HepG2 (cell line): ENCODE measurements around the gene NPIPB9. TPM values are rescaled to one million over a fixed set of nuclear protein-coding genes. Genes with fewer than 3 reads are reported as not detected.
"Not testable (repeated sequence)": the region's sequence is repeated elsewhere in the genome, so short reads cannot be mapped to it uniquely, and the experiment has no call there.

Experiments
- ATAC-seq: fragments of 200-7000 bp; cut with Tn5 transposase; 3 replicates; pipeline ENCODE4 v1.9.1; 2020; ENCODE audit warnings: mild to moderate bottlenecking, moderate library complexity
- BruUV-seq: library from RNA; stranded (reverse); fragments of 400-500 nt; replicated peaks from 2 replicates; lab custom pipeline; 2021; lab: Mats Ljungman, UMichigan
- CTCF ChIA-PET: fragments of 300-600 bp; formaldehyde crosslinking; extraction: SDS; loops from one replicate; lab custom pipeline; 2021; ENCODE audit warnings: low total read pairs, inconsistent platforms, low intra/inter-chr PET ratio; lab: Yijun Ruan, JAX
- POLR2A ChIA-PET: fragments of 350-600 bp; sonication (Branson Sonifier 250); formaldehyde crosslinking; loops from one replicate; lab custom pipeline; 2020; ENCODE audit warnings: antibody characterized with exemption, inconsistent platforms; lab: Yijun Ruan, JAX
- DNase-seq: peaks from one replicate; pipeline ENCODE4 v3.0.0-alpha.2; 2015; ENCODE audit warnings: low spot score
- FAIRE-seq: peaks from 3 replicates; lab custom pipeline; 2011; peaks lifted over from hg19 to GRCh38; lab: Jason Lieb, UNC
- H2AFZ ChIP-seq: one replicate; pipeline ENCODE4 v1.6.1; 2011; ENCODE audit warnings: low read length, inconsistent platforms
- H3K27ac ChIP-seq: fragments of 300-600 bp; 3 replicates; pipeline ENCODE4 v1.8.0; 2011; ENCODE audit warnings: mixed run types, mild to moderate bottlenecking, mixed read lengths, low read length, inconsistent platforms; ENCODE audit not compliant: insufficient read depth; ENCODE audit errors: extremely low read length
- H3K27me3 ChIP-seq, 2 experiments: fragments of 200-600 bp in 1 of 2; 2 replicates in 1 of 2; 3 replicates in 1 of 2; pipeline versions ENCODE4 v1.6.0 to v1.8.0; 2011; ENCODE audit warnings: low read length in 2 of 2, mild to moderate bottlenecking in 2 of 2, moderate library complexity in 2 of 2, inconsistent platforms in 1 of 2; ENCODE audit not compliant: insufficient read depth in 2 of 2, control insufficient read depth in 1 of 2
- H3K36me3 ChIP-seq, 2 experiments: fragments of 200-600 bp in 1 of 2; replicated peaks in 1 of 2; 2 replicates in 1 of 2; 3 replicates in 1 of 2; pipeline versions ENCODE4 v1.5.1 to v1.8.0; 2011; ENCODE audit warnings: low read length in 2 of 2, inconsistent platforms in 1 of 2; ENCODE audit not compliant: insufficient read depth in 2 of 2, control insufficient read depth in 1 of 2
- H3K4me1 ChIP-seq: 2 replicates; pipeline ENCODE4 v1.5.1; 2012; ENCODE audit warnings: low read length, inconsistent platforms; ENCODE audit not compliant: insufficient read depth
- H3K4me2 ChIP-seq: 2 replicates; pipeline ENCODE4 v1.6.0; 2011; ENCODE audit warnings: low read depth, low read length, inconsistent platforms
- H3K4me3 ChIP-seq, 3 experiments: fragments of 200-600 bp in 1 of 3; sonication (generic), shearing (Covaris generic) in 1 of 3; replicated peaks in 1 of 3; 2 replicates each; pipeline ENCODE4 v1.5.1; 2011 to 2016; ENCODE audit warnings: low read length in 3 of 3, inconsistent platforms in 2 of 3, low read depth in 2 of 3, mild to moderate bottlenecking in 2 of 3, control low read depth in 1 of 3, mixed read lengths in 1 of 3; ENCODE audit not compliant: insufficient read depth in 1 of 3
- H3K79me2 ChIP-seq: one replicate; pipeline ENCODE4 v1.6.1; 2011; ENCODE audit warnings: low read length, inconsistent platforms; ENCODE audit not compliant: insufficient read depth
- H3K9ac ChIP-seq: 2 replicates; pipeline ENCODE4 v1.6.0; 2011; ENCODE audit warnings: mild to moderate bottlenecking, low read depth, low read length, inconsistent platforms; ENCODE audit not compliant: insufficient read depth
- H3K9me3 ChIP-seq: 2 replicates; pipeline ENCODE4 v1.5.1; 2012; ENCODE audit warnings: mild to moderate bottlenecking, low read length
- H4K20me1 ChIP-seq: 2 replicates; pipeline ENCODE4 v1.6.0; 2011; ENCODE audit warnings: inconsistent platforms, mild to moderate bottlenecking, low read length, moderate library complexity; ENCODE audit not compliant: insufficient read depth
- WGBS: methylation state at CpG from one replicate; pipeline ENCODE4 v1.1.6; 2017; ENCODE audit warnings: low lambda C conversion rate; 5-methylcytosine and 5-hydroxymethylcytosine counted together
- in situ Hi-C: cut with HindIII; loops from 2 replicates; pipeline ENCODE4 v1.10.0; 2017; ENCODE audit warnings: low pct_unique_long_range_greater_than_20kb; ENCODE audit not compliant: extremely low pct_ligation_motif_present
- intact Hi-C: fragments of 100-400 bp; cut with micrococcal nuclease; formaldehyde crosslinking; loops from one replicate; pipeline ENCODE4 v1.10.0; 2022; ENCODE audit not compliant: unreplicated experiment
- polyA plus RNA-seq, 8 experiments: library from polyadenylated mRNA; depleted of rRNA in 3 of 8; stranded (reverse) in 7 of 8; unstranded in 1 of 8; fragments of >200 nt; fragmentation: Illumina TruSeq in 4 of 8; extraction: Trizol in 4 of 8; gene quantifications; 2 replicates each; pipeline versions ENCODE4 v1.2.1 to v1.2.3, GENCODE V29; 2011 to 2016; ENCODE audit warnings: low read depth in 4 of 8, missing spikeins in 1 of 8, mixed read lengths in 1 of 8; ENCODE audit not compliant: insufficient read depth in 1 of 8
- total RNA-seq, 5 experiments: library from RNA; depleted of rRNA; stranded (reverse); fragments of >200 nt; fragmentation: Illumina TruSeq; extraction: Trizol; gene quantifications; 2 replicates each; pipeline ENCODE4 v1.2.3, GENCODE V29; 2016; ENCODE audit warnings: low read depth in 1 of 5

The NPIPB9 gene
- total and polyA plus RNA-seq, 2 of the 13 experiments (the other 11 are each of a cell fraction or from before 2014, with no cell fraction given), result 0.77 to 1.0 TPM

DNA sequence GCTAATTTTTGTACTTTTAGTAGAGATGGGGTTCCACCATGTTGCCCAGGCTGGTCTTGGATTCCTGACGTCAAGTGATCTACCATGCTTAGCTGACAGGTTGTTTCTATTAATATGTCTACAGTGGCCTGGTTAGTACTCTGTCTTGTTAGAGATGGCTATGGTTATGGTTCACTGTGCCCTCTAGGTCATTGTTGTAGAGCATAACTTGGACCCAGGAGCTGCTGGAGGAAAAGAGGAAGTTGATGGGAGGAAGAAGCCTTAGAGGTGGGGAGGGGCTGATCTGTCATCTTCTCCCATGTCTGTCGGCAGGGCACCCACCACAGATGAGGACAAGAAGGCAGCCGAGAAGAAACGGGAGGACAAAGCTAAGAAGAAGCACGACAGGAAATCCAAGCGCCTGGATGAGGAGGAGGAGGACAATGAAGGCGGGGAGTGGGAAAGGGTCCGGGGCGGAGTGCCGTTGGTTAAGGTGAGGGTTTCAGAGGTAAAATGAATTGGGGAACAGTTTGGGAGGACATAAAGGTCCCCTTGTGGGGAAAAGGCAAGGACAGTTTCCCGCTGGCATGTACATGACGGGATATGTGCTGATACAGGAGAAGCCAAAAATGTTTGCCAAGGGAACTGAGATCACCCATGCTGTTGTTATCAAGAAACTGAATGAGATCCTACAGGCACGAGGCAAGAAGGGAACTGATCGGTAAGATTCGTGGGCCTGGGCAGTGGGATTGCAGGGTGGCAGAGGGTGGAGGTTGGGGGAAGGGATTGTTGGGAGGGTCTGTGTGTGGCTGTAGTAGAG is 28.5 kb upstream of the NPIPB9 start:
- in situ Hi-C loops, result not testable (repeated sequence)

DNA sequence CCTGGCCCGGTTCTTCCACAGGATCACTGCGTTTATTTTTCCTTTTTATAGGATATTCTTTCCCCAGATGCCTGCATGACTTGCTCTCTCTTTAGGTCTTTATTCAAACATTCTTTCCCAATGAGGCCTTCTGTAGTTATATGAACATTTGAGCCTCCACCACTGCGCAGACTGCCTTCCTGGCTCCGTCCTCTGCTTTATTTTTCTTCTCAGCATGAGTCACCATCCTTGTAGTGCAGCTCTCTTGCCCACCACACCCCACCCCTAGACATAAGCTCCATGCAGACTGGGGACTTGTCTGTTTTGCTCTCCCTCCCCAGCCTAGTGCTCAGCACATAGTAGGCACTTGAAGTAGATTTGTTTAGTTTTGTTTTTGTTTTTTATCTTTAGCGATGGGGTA is 20.3 kb upstream of the NPIPB9 start:
- in situ Hi-C loops, CTCF ChIA-PET: not testable (repeated sequence)

More for the DNA sequence above, 28.5 kb upstream of the NPIPB9 start:
- WGBS, result 97% methylated on average over 14 of the region's 15 CpGs
- H2AFZ ChIP-seq, intact Hi-C loops, H3K9ac ChIP-seq, H3K4me3 ChIP-seq, DNase-seq, H3K9me3 ChIP-seq, ATAC-seq, H3K79me2 ChIP-seq, FAIRE-seq, H3K27me3 ChIP-seq, H3K27ac ChIP-seq, H4K20me1 ChIP-seq, BruUV-seq, H3K4me1 ChIP-seq, CTCF ChIA-PET, H3K36me3 ChIP-seq, H3K4me2 ChIP-seq, POLR2A ChIA-PET: not testable (repeated sequence)

DNA sequence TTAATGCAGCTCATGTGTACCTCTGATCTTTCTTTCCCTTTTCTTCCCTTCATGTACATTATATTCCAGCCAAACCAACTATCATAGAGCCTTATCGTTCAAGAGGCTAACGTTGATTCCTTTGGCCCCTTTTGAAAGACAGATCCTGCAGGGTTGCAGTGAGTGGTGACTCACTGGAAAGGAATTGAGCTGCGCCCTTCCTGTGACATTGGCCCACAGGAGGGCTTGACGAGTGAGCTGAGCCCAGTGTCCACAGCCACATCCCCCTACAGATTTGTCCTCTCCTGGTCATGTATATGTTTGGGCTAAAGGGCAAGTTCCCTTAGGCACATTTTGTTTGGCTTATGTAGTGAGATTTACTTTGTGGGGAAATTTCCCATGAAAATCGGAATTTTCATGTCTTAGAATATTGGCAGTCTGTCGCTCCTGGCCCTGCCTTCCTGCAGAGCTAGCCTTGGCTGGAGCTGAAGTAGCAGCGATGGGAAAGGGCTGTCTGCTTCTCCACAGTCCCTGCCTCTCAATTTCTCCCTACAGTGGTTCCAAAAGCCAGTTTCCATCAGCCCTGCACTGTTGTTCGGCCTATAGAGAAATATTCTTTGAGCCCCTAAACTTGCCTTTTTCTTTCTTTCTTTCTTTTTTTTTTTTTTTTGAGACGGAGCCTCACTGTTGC is 19.0 kb upstream of the NPIPB9 start:
- H3K4me2 ChIP-seq, H3K27me3 ChIP-seq, H3K9ac ChIP-seq, H3K4me1 ChIP-seq, CTCF ChIA-PET, H3K79me2 ChIP-seq, H3K36me3 ChIP-seq, in situ Hi-C loops, POLR2A ChIA-PET, H3K27ac ChIP-seq, H3K4me3 ChIP-seq, H3K9me3 ChIP-seq, DNase-seq, H2AFZ ChIP-seq, FAIRE-seq, H4K20me1 ChIP-seq, BruUV-seq, ATAC-seq, intact Hi-C loops: not testable (repeated sequence)
- WGBS, result no CpG with 5 or more reads among the region's 9 CpGs

More for the DNA sequence above, 20.3 kb upstream of the NPIPB9 start:
- DNase-seq, H3K79me2 ChIP-seq, H3K9me3 ChIP-seq, H3K27me3 ChIP-seq, H2AFZ ChIP-seq, H3K4me2 ChIP-seq, H3K27ac ChIP-seq, H4K20me1 ChIP-seq, FAIRE-seq, H3K9ac ChIP-seq, H3K36me3 ChIP-seq, H3K4me3 ChIP-seq, ATAC-seq, POLR2A ChIA-PET, intact Hi-C loops, H3K4me1 ChIP-seq, BruUV-seq: not testable (repeated sequence)
- WGBS, result 100% methylated on average over 1 of the region's 5 CpGs

DNA sequence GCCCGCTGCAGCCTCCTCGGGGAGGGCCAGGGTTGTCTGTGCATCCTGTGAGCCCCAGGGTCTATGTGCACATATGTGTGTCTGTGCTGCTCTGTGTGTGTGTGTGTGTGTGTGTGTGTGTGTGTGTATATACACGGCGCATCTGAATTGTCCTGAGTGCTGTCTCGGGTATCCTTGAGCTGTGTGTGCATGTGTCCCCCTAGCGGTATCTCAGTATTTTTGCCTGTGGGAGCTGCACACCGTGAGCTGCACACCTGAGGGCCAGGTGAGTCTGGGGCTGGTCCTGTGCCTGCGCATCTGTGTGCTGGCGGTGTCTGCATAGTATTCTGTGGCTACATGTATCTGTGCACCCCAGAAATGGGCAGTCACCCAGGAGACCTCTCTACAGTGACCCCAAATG is 11.8 kb upstream of the NPIPB9 start:
- POLR2A ChIA-PET, H3K4me3 ChIP-seq, H3K27ac ChIP-seq, in situ Hi-C loops, H3K4me2 ChIP-seq, H3K79me2 ChIP-seq, H3K27me3 ChIP-seq, BruUV-seq, H3K9ac ChIP-seq, FAIRE-seq, H3K36me3 ChIP-seq, intact Hi-C loops, H3K4me1 ChIP-seq, H3K9me3 ChIP-seq, H2AFZ ChIP-seq, DNase-seq, CTCF ChIA-PET, H4K20me1 ChIP-seq: not testable (repeated sequence)
- no CpG with 5 or more reads among the region's 9 CpGs for WGBS
- peak; percentile 69 for ATAC-seq
